HepG2 (cell line): ENCODE data around the gene ADGRG6. TPM values are rescaled to one million over a fixed set of nuclear protein-coding genes. Genes with fewer than 3 reads are reported as not detected.

Source experiments
- FOSL2 ChIP-seq: sonication (generic); formaldehyde crosslinking; IDR thresholded peaks from 2 replicates; pipeline ENCODE4 v1.4.0; 2020; ENCODE audit warnings: missing genetic modification reagents
- HINFP ChIP-seq: sonication (generic); formaldehyde crosslinking; IDR thresholded peaks from 2 replicates; pipeline ENCODE4 v1.4.0; 2020; ENCODE audit warnings: low read depth, mild to moderate bottlenecking, missing genetic modification reagents
- KLF13 ChIP-seq: sonication (generic); formaldehyde crosslinking; IDR thresholded peaks from 2 replicates; pipeline ENCODE4 v1.4.0; 2020; ENCODE audit warnings: mild to moderate bottlenecking, missing genetic modification reagents
- LCORL ChIP-seq, 2 experiments: fragments of 450-650 bp in 1 of 2; sonication (generic) in 1 of 2; formaldehyde crosslinking in 1 of 2; IDR thresholded peaks; 2 replicates each; pipeline versions ENCODE4 v1.5.0 to v1.6.1; 2017 to 2020; ENCODE audit warnings: antibody characterized with exemption in 1 of 2, missing genetic modification reagents in 1 of 2
- MAFK ChIP-seq, 2 experiments: IDR thresholded peaks in 1 of 2; conservative IDR thresholded peaks in 1 of 2; 2 replicates each; pipeline ENCODE4 v1.6.1; 2011; ENCODE audit warnings: improper control_type of control experiment in 2 of 2, low read length in 2 of 2
- MIER2 ChIP-seq: IDR thresholded peaks from 2 replicates; pipeline ENCODE4 v1.6.1; 2016; ENCODE audit warnings: missing biosample characterization, missing genetic modification reagents
- NFRKB ChIP-seq: fragments of 450-650 bp; IDR thresholded peaks from 2 replicates; pipeline ENCODE4 v1.6.1; 2017
- PREB ChIP-seq: sonication (generic); formaldehyde crosslinking; IDR thresholded peaks from 2 replicates; pipeline ENCODE4 v1.4.0; 2020; ENCODE audit warnings: missing genetic modification reagents
- TFAP4 ChIP-seq: sonication (generic); IDR thresholded peaks from 2 replicates; pipeline ENCODE4 v1.6.1; 2016; ENCODE audit warnings: low read depth, borderline replicate concordance
- ZNF124 ChIP-seq: sonication (generic); formaldehyde crosslinking; IDR thresholded peaks from 2 replicates; pipeline ENCODE4 v1.4.0; 2020; ENCODE audit warnings: missing genetic modification reagents
- ZNF136 ChIP-seq: sonication (generic); formaldehyde crosslinking; IDR thresholded peaks from 2 replicates; pipeline ENCODE4 v1.8.1; 2022; ENCODE audit warnings: low read depth, mild to moderate bottlenecking, moderate library complexity, missing genetic modification reagents
- ZNF205 ChIP-seq: IDR thresholded peaks from 2 replicates; pipeline ENCODE4 v1.6.1; 2018; ENCODE audit warnings: missing biosample characterization, missing genetic modification reagents
- ZNF274 ChIP-seq: sonication (generic); formaldehyde crosslinking; IDR thresholded peaks from 2 replicates; pipeline ENCODE4 v1.5.1; 2020; ENCODE audit warnings: mild to moderate bottlenecking, missing genetic modification reagents
- ZNF580 ChIP-seq: IDR thresholded peaks from 2 replicates; pipeline ENCODE4 v1.6.1; 2016; ENCODE audit warnings: low read depth, borderline replicate concordance
- ZNF589 ChIP-seq: sonication (generic); formaldehyde crosslinking; conservative IDR thresholded peaks from 2 replicates; pipeline ENCODE4 v1.8.0; 2022; ENCODE audit warnings: mild to moderate bottlenecking, moderate library complexity, missing genetic modification reagents
- ZNF598 ChIP-seq: sonication (generic); formaldehyde crosslinking; IDR thresholded peaks from 2 replicates; pipeline ENCODE4 v1.5.1; 2020; ENCODE audit warnings: mild to moderate bottlenecking, missing genetic modification reagents, borderline replicate concordance
- ZNF784 ChIP-seq: sonication (generic); formaldehyde crosslinking; IDR thresholded peaks from 2 replicates; pipeline ENCODE4 v1.5.1; 2020; ENCODE audit warnings: missing genetic modification reagents, mild to moderate bottlenecking, borderline replicate concordance
- ZSCAN22 ChIP-seq: sonication (generic); formaldehyde crosslinking; IDR thresholded peaks from 2 replicates; pipeline ENCODE4 v1.4.0; 2020; ENCODE audit warnings: mild to moderate bottlenecking, missing genetic modification reagents
- ZUFSP ChIP-seq: sonication (generic); formaldehyde crosslinking; IDR thresholded peaks from 2 replicates; pipeline ENCODE4 v1.9.0; 2021; ENCODE audit warnings: missing genetic modification reagents, mild to moderate bottlenecking, borderline replicate concordance
- ZXDC ChIP-seq: sonication (generic); formaldehyde crosslinking; IDR thresholded peaks from 2 replicates; pipeline ENCODE4 v1.5.0; 2020; ENCODE audit warnings: mild to moderate bottlenecking, missing genetic modification reagents
- polyA plus RNA-seq, 8 experiments: library from polyadenylated mRNA; depleted of rRNA in 3 of 8; stranded (reverse) in 7 of 8; unstranded in 1 of 8; fragments of >200 nt; fragmentation: Illumina TruSeq in 4 of 8; extraction: Trizol in 4 of 8; gene quantifications; 2 replicates each; pipeline versions ENCODE4 v1.2.1 to v1.2.3, GENCODE V29; 2011 to 2016; ENCODE audit warnings: low read depth in 4 of 8, missing spikeins in 1 of 8, mixed read lengths in 1 of 8; ENCODE audit not compliant: insufficient read depth in 1 of 8
- total RNA-seq, 5 experiments: library from RNA; depleted of rRNA; stranded (reverse); fragments of >200 nt; fragmentation: Illumina TruSeq; extraction: Trizol; gene quantifications; 2 replicates each; pipeline ENCODE4 v1.2.3, GENCODE V29; 2016; ENCODE audit warnings: low read depth in 1 of 5

ADGRG6 gene
- total and polyA plus RNA-seq, 2 of the 13 experiments (the other 11 are each of a cell fraction or from before 2014, with no cell fraction given): 129 to 249 TPM

GRCh38 chr6:142296975-142297604 lies 4.7 kb upstream of the ADGRG6 start (continued):
- TF ChIP-seq FOSL2 (CRISPR knock-in tag) (peak; percentile 70), TFAP4 (no peak; the same call in 1 of the 2 replicates), ZNF136 (CRISPR knock-in tag) (no peak), PREB (CRISPR knock-in tag) (no peak), ZNF124 (CRISPR knock-in tag) (peak; percentile 52; the same call in 1 of the 2 replicates), ZUFSP (CRISPR knock-in tag) (no peak), NFRKB (no peak), ZNF589 (CRISPR knock-in tag) (no peak), HINFP (CRISPR knock-in tag) (no peak), ZXDC (CRISPR knock-in tag) (no peak), ZNF784 (no peak), ZNF598 (CRISPR knock-in tag) (no peak), ZNF274 (CRISPR knock-in tag) (no peak), LCORL (IDR thresholded peaks at IDR 0.05) (0 out of 2 replicates have a peak, but pooled peaks have one; percentile 15), LCORL (CRISPR knock-in tag; IDR thresholded peaks at IDR 0.05) (peak; percentile 30; the same call in 1 of the 2 replicates), KLF13 (CRISPR knock-in tag) (no peak), MAFK (conservative IDR thresholded peaks at IDR 0.05 in 1 of 2, IDR thresholded peaks at IDR 0.05 in 1 of 2; ENCODE audit: low read length in 2 of 2) (peak; percentile 12 to 53; a peak in 2 of 4 replicates), MIER2 (CRISPR knock-in tag) (0 out of 2 replicates have a peak, but pooled peaks have one; percentile 28), ZSCAN22 (CRISPR knock-in tag) (no peak), ZNF205 (CRISPR knock-in tag) (peak; percentile 30; the same call in 1 of the 2 replicates), ZNF580 (no peak)
